GM21723 (cell line): Measurements from ENCODE around the gene LGALS9.
"Not testable (repeated sequence)": the region's sequence is repeated elsewhere in the genome, so short reads cannot be mapped to it uniquely, and the experiment has no call there.

Source experiments
- ATAC-seq: cut with Tn5 transposase; IDR thresholded peaks from one replicate; pipeline ENCODE4 v1.9.1; 2021; ENCODE audit warnings: mild to moderate bottlenecking, moderate library complexity; ENCODE audit not compliant: unreplicated experiment

LGALS9 gene

GRCh38 chr17:27670791-27671590, 40.0 kb downstream of the LGALS9 start:
- ATAC-seq, result no peak

- no peak for ATAC-seq
Measured at GRCh38 chr17:27671591-27671910, 40.6 kb downstream of the LGALS9 start.

GRCh38 chr17:27671977-27672480, 41.0 kb downstream of the LGALS9 start:
- ATAC-seq, result not testable (repeated sequence)

- ATAC-seq, result no peak
Measured at GRCh38 chr17:27674335-27674734, 43.3 kb downstream of the LGALS9 start.

- ATAC-seq, result no peak
Measured at GRCh38 chr17:27677191-27677590, 46.2 kb downstream of the LGALS9 start.

- ATAC-seq, result not testable (repeated sequence)
Measured at GRCh38 chr17:27686322-27686721, 55.3 kb downstream of the LGALS9 start.

GRCh38 chr17:27690882-27691281, 59.9 kb downstream of the LGALS9 start:
- no peak for ATAC-seq

GRCh38 chr17:27695254-27695814, 64.3 kb downstream of the LGALS9 start:
- not testable (repeated sequence) for ATAC-seq
